Breast epithelium (tissue), 3 donors: Measurements from ENCODE around the gene ADAMTS17.

Source experiments
- POLR2A ChIP-seq: fragments of 450-650 bp; IDR thresholded peaks from one replicate; pipeline ENCODE4 v1.6.1; 2016; ENCODE audit warnings: antibody characterized with exemption, mild to moderate bottlenecking, moderate library complexity
- TF ChIP-seq, protein P1 (sequence below), 3 donors: fragments of 450-650 bp; IDR thresholded peaks; one replicate each; pipeline ENCODE4 v1.5.1; 2016 to 2017; ENCODE audit warnings: antibody characterized with exemption in 3 of 3, mild to moderate bottlenecking in 3 of 3, moderate library complexity in 3 of 3

DNA sequence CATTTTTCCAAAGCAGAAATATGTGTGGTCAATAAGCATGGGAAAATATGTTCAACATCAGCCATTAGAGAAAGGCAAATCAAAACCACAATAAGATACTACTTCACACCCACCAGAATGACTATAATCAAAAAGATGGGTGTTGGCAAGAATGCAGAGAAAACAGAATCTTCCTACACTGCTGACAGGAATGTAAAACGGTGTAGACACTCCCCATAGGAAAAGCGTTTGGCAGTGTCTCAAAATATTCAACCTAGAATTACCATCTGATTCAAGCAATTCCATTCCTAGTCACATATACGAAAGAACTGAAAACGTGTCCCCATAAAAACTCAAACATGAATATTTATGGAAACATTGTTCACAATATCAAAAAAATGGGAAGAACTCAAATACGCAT lies 123.3 kb downstream of the ADAMTS17 start:
- TF ChIP-seq POLR2A = no peak
- TF ChIP-seq, protein P1, sequence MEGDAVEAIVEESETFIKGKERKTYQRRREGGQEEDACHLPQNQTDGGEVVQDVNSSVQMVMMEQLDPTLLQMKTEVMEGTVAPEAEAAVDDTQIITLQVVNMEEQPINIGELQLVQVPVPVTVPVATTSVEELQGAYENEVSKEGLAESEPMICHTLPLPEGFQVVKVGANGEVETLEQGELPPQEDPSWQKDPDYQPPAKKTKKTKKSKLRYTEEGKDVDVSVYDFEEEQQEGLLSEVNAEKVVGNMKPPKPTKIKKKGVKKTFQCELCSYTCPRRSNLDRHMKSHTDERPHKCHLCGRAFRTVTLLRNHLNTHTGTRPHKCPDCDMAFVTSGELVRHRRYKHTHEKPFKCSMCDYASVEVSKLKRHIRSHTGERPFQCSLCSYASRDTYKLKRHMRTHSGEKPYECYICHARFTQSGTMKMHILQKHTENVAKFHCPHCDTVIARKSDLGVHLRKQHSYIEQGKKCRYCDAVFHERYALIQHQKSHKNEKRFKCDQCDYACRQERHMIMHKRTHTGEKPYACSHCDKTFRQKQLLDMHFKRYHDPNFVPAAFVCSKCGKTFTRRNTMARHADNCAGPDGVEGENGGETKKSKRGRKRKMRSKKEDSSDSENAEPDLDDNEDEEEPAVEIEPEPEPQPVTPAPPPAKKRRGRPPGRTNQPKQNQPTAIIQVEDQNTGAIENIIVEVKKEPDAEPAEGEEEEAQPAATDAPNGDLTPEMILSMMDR (IDR thresholded peaks at IDR 0.05) = no peak
